H1 (cell line): ENCODE results near the gene FKBP2.

Experiments used
- CTCF ChIP-seq, 3 experiments: IDR thresholded peaks; 1 replicate in 2 of 3; 2 replicates in 1 of 3; pipeline versions ENCODE4 v1.5.1 to v1.6.1; 2011; ENCODE audit warnings: low read length in 3 of 3, mild to moderate bottlenecking in 3 of 3, inconsistent platforms in 2 of 3, low read depth in 1 of 3, moderate library complexity in 1 of 3; ENCODE audit not compliant: insufficient read depth in 1 of 3; ENCODE audit errors: control extremely low read depth in 1 of 3
- EP300 ChIP-seq, 2 experiments: IDR thresholded peaks; 1 replicate in 1 of 2; 2 replicates in 1 of 2; pipeline ENCODE4 v1.6.1; 2011 to 2012; ENCODE audit warnings: low read depth in 2 of 2, low read length in 2 of 2, mild to moderate bottlenecking in 2 of 2, borderline replicate concordance in 1 of 2, inconsistent platforms in 1 of 2, moderate library complexity in 1 of 2
- KDM5A ChIP-seq: fragments of 200-600 bp; IDR thresholded peaks from 2 replicates; pipeline ENCODE4 v1.7.1; 2012; ENCODE audit warnings: mild to moderate bottlenecking, low read length, inconsistent platforms, mixed read lengths
- MAX ChIP-seq: IDR thresholded peaks from 2 replicates; pipeline ENCODE4 v1.6.1; 2012; ENCODE audit warnings: inconsistent platforms
- POLR2AphosphoS5 ChIP-seq: IDR thresholded peaks from 2 replicates; pipeline ENCODE4 v1.6.1; 2011; ENCODE audit warnings: low read depth, low read length
- RAD21 ChIP-seq, 2 experiments: IDR thresholded peaks in 1 of 2; conservative IDR thresholded peaks in 1 of 2; 2 replicates each; pipeline ENCODE4 v1.6.1; 2011; ENCODE audit warnings: low read depth in 2 of 2, low read length in 2 of 2, improper control_type of control experiment in 1 of 2, inconsistent platforms in 1 of 2, mild to moderate bottlenecking in 1 of 2, moderate library complexity in 1 of 2
- SUZ12 ChIP-seq: fragments of 200-600 bp; sonication (generic); IDR thresholded peaks from 2 replicates; pipeline ENCODE4 v1.6.1; 2012; ENCODE audit warnings: mild to moderate bottlenecking, inconsistent platforms, low read length, moderate library complexity, mixed read lengths
- TAF1 ChIP-seq: IDR thresholded peaks from 2 replicates; pipeline ENCODE4 v1.6.1; 2011; ENCODE audit warnings: mild to moderate bottlenecking, low read depth, low read length
- ZNF274 ChIP-seq: IDR thresholded peaks from 2 replicates; pipeline ENCODE4 v1.7.0; 2012; ENCODE audit warnings: low read length, borderline replicate concordance; ENCODE audit errors: extremely low read depth

- TF ChIP-seq CTCF (IDR thresholded peaks at IDR 0.05; ENCODE audit: control extremely low read depth in 1 of 3, insufficient read depth in 1 of 3, low read depth in 1 of 3, low read length in 3 of 3) (no peak), EP300 (IDR thresholded peaks at IDR 0.05; ENCODE audit: borderline replicate concordance in 1 of 2, low read depth in 2 of 2, low read length in 2 of 2) (no peak), POLR2AphosphoS5 (no peak), KDM5A (no peak), RAD21 (IDR thresholded peaks at IDR 0.05 in 1 of 2, conservative IDR thresholded peaks at IDR 0.05 in 1 of 2; ENCODE audit: low read depth in 2 of 2, low read length in 2 of 2) (no peak), TAF1 (no peak), ZNF274 (no peak), MAX (no peak), SUZ12 (no peak)
Observed at GRCh38 chr11:64241241-64241490, 271 bp downstream of the FKBP2 start.
